Mucosa of gallbladder (tissue), 1 donor: ENCODE results near the gene XYLT1. TPM values are rescaled to one million over a fixed set of nuclear protein-coding genes. Genes with fewer than 3 reads are reported as not detected.

Experiments
- DNase-seq: peaks from one replicate; pipeline ENCODE4 v3.0.0-alpha.2; 2020; ENCODE audit warnings: low spot score
- total RNA-seq: library from RNA; stranded (reverse); gene quantifications from one replicate; pipeline ENCODE4 v1.2.1, GENCODE V29; 2021
- donor health status: DM: no; HTN: no; CAD: no.

The XYLT1 gene
- total RNA-seq, 1 donor from 2014 or later, result 8.6 TPM

- no peak for DNase-seq
These were observed 113.3 kb downstream of the XYLT1 start for GRCh38 chr16:17357307-17358062.

GRCh38 chr16:17356243-17356933, 114.4 kb downstream of the XYLT1 start:
- DNase-seq, result no peak

DNA sequence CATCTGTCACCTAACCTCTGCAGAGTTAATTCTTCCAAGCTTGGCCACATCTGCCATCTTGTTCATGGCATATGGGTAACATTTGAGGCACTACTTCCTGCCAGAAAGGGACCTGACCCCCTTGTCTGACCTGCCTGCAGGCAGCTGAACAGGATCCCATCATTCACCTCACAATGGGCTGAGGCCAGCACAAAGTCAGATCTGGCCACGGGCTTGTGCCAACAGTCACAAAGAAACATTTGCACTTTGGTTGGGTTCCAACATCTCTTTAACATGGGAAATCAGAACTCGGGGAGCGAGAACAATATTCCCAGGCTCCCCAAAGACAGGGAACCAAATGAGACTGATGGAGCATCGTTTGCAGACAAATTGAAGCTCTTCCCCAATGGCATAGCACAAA, 116.1 kb downstream of the XYLT1 start:
- no peak for DNase-seq

GRCh38 chr16:17354141-17354601, 116.6 kb downstream of the XYLT1 start:
- DNase-seq, result no peak

DNA sequence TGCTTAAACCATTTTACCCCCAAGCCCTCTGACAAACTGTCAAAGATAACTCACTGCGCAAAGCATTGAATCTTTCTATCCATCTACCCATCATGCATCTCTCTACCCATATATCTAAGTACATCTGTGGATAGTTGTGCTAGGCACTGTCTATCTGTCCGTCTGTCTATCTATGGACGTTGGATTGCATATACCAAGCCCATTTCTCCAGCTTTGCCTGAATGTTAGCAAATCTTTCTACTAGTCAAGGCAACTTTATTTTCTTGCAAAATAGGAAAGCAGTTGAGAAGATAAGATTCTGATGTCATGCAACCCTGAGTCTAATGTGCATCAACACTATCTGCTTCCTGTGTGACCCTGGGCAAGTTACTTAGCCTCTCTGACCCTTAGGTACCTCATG, 117.2 kb downstream of the XYLT1 start:
- no peak for DNase-seq

GRCh38 chr16:17351441-17352035, 119.2 kb downstream of the XYLT1 start:
- no peak for DNase-seq

DNA sequence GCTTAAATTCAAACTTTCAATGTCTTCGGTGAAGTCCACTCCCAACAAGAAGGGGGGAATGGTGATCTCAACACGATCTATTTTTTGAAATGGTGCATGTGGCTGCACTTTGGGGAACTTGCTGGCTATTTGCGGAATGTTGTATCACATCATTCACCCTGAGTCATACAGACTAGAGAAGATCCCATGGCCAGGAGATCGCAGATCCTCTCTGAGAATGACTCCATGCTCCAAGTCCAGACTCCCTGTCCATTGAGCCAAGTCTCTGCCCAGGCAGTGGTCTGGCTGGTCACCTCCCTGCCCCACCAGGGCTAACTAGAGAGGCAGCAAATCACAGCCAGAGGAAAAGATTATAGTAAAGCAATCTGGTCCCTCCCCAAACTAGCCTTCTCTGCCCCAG, 120.6 kb downstream of the XYLT1 start:
- no peak for DNase-seq

GRCh38 chr16:17348826-17349225, 121.9 kb downstream of the XYLT1 start:
- DNase-seq, result no peak

DNA sequence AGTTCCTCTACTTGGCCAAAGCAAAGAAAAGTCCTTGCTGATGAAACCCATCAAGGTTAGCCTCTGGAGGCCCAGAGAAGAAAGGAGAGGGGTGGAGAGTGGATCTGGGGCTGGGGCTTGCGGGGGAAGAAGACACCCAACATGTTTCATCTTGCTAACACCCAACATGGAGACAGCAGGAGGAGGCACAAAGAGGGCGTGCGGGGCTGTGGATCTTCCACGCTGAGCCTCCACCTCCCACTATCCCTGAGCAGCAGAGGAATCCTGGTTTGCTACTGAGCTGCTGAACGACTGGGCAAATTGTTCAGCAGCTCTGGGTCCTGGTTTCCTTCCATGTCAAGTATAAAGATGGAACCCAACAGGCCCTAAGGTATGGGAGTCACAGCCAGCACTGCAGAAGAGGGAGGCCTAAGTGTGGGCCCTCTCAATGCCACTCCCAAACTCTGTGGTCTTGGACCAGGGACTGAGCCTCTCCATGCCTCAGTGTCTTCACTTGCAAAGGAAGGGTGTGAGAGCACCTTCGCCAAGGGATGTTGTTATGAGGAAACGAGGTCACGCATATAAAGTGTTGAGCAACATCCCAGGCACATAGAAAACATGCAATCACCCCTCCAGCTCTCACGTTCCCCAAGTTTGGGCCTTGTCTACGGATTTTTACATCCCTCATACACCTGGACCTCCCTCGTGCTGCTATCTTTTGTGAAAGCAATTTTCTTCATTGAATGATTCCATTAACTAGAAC, 122.5 kb downstream of the XYLT1 start:
- DNase-seq, result no peak

DNA sequence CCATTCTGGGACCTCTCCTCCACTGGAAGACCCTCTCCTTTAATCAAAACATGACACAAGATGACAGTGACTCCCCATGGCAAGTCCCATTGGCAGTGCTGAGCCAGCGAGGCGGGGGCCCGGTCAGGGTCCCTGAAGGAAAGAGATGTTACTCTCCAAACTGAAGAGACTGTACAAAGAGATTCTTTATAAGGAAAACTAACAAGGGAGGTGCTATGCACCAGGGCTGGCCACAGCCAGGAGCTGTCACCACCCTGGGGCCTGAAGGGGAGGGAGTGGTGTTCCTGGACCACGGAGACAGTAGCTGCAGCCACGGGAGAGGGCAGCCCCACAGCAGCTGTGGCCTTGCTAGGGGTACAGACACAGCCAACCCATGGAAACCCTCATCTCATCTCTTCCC, 123.1 kb downstream of the XYLT1 start:
- DNase-seq, result no peak

- DNase-seq, result no peak
These were observed 123.9 kb downstream of the XYLT1 start for GRCh38 chr16:17346621-17347569.

- no peak for DNase-seq
These were observed 125.7 kb downstream of the XYLT1 start for GRCh38 chr16:17345043-17345442.

DNA sequence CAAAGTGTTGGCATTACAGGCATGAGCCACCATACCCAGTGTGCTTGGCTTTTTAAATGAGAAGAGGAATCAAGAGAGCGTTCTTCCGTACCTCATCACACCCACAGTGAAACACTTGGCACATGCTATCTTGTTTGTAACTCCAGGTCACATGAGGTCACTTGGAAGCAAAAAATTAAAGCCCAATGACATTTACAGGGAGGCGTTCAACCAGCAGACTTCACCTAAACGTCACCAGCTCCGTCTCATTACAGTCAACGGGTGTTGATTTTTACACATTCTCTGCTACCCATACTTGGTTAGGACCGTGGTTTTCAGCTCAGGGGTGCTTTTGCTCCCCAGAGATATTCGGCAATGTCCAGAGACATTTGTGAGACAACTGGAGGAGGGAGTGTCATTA, 127.0 kb downstream of the XYLT1 start:
- no peak for DNase-seq

DNA sequence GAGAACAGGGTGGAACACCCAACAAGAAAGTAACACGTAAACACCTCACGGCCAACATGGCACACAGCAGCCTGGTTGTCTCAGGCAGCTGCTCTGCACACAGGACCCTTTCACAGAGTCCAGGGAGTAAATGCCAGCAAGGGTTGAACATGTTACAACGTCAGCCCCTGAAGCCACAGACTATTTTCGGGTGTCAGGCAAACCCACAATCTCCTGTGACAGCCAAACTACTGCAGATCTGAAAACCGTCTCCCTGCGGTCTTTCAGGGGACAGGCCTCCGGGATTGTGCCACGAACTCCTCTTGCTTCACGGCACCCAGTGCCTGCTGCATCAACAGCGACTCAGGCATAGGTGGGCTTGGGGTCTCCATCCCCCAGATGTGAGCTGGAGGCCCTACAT, 127.7 kb downstream of the XYLT1 start:
- no peak for DNase-seq

DNA sequence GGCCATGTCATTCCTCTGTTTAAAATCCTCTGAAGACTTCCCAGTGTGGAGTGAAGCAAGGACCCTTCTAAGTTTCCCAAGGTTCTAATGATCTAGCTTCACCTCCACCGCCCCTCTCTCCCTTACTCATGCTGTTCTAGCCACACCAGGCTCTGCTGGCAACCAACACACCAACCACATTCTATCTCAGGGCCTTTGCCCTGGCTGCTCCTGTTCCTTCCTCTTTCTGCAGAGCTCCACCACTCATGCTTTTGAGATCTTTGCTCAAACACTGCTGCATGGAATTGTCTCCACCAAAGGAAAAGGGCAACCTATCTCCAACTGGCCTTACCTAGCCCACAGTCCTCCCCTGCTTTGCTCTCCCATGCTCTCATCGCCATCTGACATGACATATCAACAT, 128.7 kb downstream of the XYLT1 start:
- DNase-seq, result no peak

- no peak for DNase-seq
These were observed 130.0 kb downstream of the XYLT1 start for GRCh38 chr16:17340804-17341203.

GRCh38 chr16:17339764-17340541, 130.8 kb downstream of the XYLT1 start:
- DNase-seq, result no peak

DNA sequence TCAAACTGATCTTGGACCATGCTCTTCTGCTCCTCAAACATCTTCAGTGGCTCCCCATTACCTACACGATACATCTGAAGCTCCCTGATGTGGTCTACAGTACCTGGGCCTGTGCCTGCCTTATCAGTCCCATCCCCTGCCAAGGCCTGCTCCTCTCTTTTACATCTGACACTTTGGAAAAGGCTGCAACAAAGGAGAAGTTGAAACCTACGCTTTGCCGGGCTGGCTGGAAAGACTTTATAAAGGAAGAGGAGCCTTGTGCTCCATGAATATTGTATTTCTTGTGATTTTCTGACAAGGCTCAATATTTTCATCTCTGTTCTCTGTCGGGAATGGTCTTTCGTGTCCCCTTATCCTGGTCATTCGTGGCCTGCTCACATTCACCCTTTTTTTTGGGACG, 132.5 kb downstream of the XYLT1 start:
- no peak for DNase-seq

GRCh38 chr16:17336530-17336900, 134.2 kb downstream of the XYLT1 start:
- no peak for DNase-seq

- DNase-seq, result no peak
These were observed 134.8 kb downstream of the XYLT1 start for GRCh38 chr16:17335826-17336529.
